Measurements from ENCODE around the gene DMRTB1. TPM values are rescaled to one million over a fixed set of nuclear protein-coding genes. Genes with fewer than 3 reads are reported as not detected.
A peak's percentile ranks its signal among the peaks of the same experiment; 100 is the strongest.

Gene DMRTB1
- total RNA-seq, 1 donor from 2014 or later, result not detected

DNA sequence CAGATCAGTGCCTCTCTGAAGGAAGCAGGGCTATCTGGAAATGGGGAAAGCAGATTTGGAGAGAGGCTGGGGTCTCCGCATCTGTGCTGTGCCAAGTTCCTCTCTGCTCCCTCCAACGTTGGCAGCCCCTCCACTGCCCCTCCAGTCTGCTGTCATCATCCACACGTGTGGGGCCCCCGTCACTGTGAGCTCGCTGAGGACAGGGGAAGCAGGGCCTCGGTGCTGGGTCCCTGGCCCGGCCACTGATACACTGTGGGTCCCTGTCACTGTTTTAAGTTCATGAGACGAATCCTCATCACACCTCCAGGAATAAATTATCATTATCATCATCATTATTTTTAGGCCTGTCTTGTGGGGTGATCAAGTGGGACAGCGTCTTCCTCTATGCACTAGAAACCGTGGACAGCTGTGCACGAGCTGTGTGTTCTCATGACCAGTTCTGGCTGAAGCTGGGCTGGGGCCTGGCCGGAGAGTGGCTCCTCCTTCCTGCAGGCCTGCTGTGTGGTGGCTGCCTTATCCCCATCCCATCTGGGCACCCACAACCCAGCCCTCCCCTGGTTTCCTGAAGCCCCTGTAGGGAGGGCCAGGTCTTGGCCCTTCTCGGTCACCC, 52.2 kb downstream of the DMRTB1 start:
- no peaks in the 10 kb centered on the region for H3K9me3 ChIP-seq (ENCODE audit: low read depth)
- no peak overlapping the region for H3K4me2 ChIP-seq
- Mint-ChIP-seq H3K4me3 (no peak overlapping the region), H3K27ac (peak overlapping the region; percentile 53), H3K9me3 (no peaks in the 10 kb centered on the region), H3K27me3 (ENCODE audit: insufficient read depth, low read depth) (peaks cover 11% of the 10 kb centered on the region), H3K36me3 (no peaks in the 10 kb centered on the region), H3K4me1 (peaks cover 58% of the 10 kb centered on the region)
- no peak overlapping the region for H3K4me3 ChIP-seq
- H3K27ac ChIP-seq, result no peak overlapping the region
- H3K27me3 ChIP-seq, result no peaks in the 10 kb centered on the region
- no peaks in the 10 kb centered on the region for H3K36me3 ChIP-seq
- DNase-seq (ENCODE audit: low spot score), result no peak
- no peak overlapping the region for H3K9ac ChIP-seq
- no peaks in the 10 kb centered on the region for H4K20me1 ChIP-seq (ENCODE audit: low read depth)
- H3K79me2 ChIP-seq (ENCODE audit: low read depth), result no peaks in the 10 kb centered on the region
- TF ChIP-seq EZH2 (IDR thresholded peaks at IDR 0.05) (no peak), EZH2phosphoT487 (IDR thresholded peaks at IDR 0.05) (no peak)
- TF ChIP-seq, protein P1, sequence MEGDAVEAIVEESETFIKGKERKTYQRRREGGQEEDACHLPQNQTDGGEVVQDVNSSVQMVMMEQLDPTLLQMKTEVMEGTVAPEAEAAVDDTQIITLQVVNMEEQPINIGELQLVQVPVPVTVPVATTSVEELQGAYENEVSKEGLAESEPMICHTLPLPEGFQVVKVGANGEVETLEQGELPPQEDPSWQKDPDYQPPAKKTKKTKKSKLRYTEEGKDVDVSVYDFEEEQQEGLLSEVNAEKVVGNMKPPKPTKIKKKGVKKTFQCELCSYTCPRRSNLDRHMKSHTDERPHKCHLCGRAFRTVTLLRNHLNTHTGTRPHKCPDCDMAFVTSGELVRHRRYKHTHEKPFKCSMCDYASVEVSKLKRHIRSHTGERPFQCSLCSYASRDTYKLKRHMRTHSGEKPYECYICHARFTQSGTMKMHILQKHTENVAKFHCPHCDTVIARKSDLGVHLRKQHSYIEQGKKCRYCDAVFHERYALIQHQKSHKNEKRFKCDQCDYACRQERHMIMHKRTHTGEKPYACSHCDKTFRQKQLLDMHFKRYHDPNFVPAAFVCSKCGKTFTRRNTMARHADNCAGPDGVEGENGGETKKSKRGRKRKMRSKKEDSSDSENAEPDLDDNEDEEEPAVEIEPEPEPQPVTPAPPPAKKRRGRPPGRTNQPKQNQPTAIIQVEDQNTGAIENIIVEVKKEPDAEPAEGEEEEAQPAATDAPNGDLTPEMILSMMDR (IDR thresholded peaks at IDR 0.05), result no peak
- H3F3A ChIP-seq (ENCODE audit: low read depth), result peaks cover 6% of the 10 kb centered on the region
- H3K4me1 ChIP-seq, result peaks cover 42% of the 10 kb centered on the region
- peak overlapping the region; percentile 50 for H2AFZ ChIP-seq (replicated peaks)

DNA sequence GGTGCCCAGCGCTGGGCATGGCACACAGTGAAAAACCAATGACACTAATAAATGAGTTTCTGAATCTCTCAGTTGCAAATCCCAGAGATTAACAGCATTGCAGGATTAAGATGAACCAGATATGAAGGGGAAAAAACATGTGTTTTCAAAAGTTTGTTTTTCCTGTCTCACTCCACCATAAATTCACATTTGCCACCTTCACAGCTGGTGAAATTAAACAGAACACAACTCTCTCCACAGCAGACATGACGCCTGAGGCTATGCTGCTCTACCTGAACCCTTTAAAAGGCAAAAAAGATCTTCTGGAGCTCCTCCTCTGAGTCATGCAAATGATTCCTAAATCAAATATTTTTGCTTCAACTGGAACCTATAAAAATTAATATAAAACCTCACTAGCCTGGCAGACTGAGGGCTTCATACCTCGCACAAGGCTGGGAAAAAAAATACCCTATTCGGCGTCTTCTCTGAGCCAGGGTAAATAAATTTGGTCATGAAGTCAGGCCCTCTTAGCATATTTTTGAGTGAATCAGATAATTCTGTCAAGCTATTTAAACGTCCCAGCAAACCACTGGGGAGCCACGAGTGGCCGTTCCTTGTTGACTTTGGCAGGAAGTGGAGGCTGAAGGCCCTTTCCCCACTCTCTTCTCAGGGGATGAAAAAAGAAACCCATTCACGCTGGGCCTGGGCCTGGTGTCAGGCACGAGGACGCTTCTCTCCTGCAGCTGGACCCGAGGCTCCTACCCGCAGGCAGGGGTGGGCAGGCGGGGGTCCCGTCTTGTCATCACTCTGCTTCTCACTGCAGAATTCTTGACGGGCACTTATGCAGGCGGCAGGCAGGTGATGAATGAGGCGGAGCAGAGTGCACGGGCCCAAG, 53.0 kb downstream of the DMRTB1 start:
- Mint-ChIP-seq H3K36me3 (no peaks in the 10 kb centered on the region), H3K27ac (peak overlapping the region; percentile 62), H3K4me3 (no peak overlapping the region), H3K27me3 (ENCODE audit: insufficient read depth, low read depth) (peaks cover 11% of the 10 kb centered on the region), H3K9me3 (no peaks in the 10 kb centered on the region), H3K4me1 (peaks cover 58% of the 10 kb centered on the region)
- TF ChIP-seq, protein P1 (IDR thresholded peaks at IDR 0.05), result no peak
- TF ChIP-seq EZH2 (IDR thresholded peaks at IDR 0.05) (no peak), EZH2phosphoT487 (IDR thresholded peaks at IDR 0.05) (no peak)
- Histone ChIP-seq H3K4me1 (peaks cover 35% of the 10 kb centered on the region), H3K4me3 (no peak overlapping the region), H3K36me3 (no peaks in the 10 kb centered on the region), H3K9me3 (ENCODE audit: low read depth) (no peaks in the 10 kb centered on the region), H3K79me2 (ENCODE audit: low read depth) (no peaks in the 10 kb centered on the region), H4K20me1 (ENCODE audit: low read depth) (no peaks in the 10 kb centered on the region), H3K27ac (no peak overlapping the region), H3F3A (ENCODE audit: low read depth) (peaks cover 4% of the 10 kb centered on the region), H3K27me3 (no peaks in the 10 kb centered on the region), H2AFZ (replicated peaks) (peak overlapping the region; percentile 21), H3K4me2 (no peak overlapping the region), H3K9ac (no peak overlapping the region)
- DNase-seq (ENCODE audit: low spot score), result no peak

DNA sequence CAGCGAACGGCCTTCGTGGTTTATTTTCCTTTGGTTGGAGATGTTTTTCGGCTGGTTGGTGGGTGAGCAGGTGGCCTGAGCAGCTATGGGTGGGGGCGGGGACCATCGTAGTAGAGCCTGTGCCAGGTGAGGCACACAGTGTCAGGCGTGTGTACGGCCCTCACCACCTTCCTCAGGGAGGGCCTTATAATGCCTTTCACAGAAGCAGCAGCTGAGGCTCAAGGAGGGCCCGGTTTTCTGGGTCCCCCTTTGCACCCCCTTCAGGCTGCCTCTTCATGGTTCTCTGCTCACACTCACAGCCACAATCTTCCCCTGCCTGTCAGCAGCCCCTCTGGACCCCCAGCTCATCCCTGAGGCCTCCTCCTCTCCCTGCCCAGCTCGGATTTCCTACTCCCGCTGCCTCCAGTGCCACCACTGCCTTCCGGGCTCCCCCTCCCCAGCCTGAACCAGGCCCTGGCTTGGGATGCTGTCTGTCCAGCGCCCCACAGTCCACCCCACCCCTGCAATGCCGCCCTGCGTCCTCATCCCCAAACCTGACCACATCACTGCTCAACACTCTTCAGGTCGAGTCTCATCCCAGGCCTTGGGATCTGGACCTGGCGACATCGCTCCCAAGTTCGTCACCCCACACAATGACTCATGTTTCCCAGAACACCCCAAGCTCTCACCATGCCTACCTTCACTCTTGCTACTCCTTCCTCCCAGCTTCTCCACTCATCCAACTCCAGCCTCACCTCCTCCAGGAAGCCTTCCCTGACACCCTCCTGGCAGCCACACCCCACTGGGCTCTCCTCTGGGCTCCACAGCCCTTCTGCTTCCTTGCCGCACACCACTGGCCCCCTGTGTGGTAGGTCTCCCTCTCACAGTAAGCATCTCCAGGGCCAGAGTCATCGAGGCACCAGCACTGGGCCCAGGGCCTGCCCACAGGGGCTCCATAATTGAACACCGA, 53.9 kb downstream of the DMRTB1 start:
- no peaks in the 10 kb centered on the region for H3K36me3 ChIP-seq
- H3K4me1 ChIP-seq, result peaks cover 26% of the 10 kb centered on the region
- no peak for TF ChIP-seq EZH2 (IDR thresholded peaks at IDR 0.05)
- TF ChIP-seq, protein P1 (IDR thresholded peaks at IDR 0.05), result no peak
- no peak for TF ChIP-seq EZH2phosphoT487 (IDR thresholded peaks at IDR 0.05)
- no peaks in the 10 kb centered on the region for H3K27me3 ChIP-seq
- Mint-ChIP-seq H3K4me3 (no peak overlapping the region), H3K4me1 (peaks cover 50% of the 10 kb centered on the region), H3K27me3 (ENCODE audit: insufficient read depth, low read depth) (peaks cover 8% of the 10 kb centered on the region), H3K27ac (peak overlapping the region; percentile 66), H3K9me3 (no peaks in the 10 kb centered on the region), H3K36me3 (no peaks in the 10 kb centered on the region)
- no peaks in the 10 kb centered on the region for H4K20me1 ChIP-seq (ENCODE audit: low read depth)
- H3F3A ChIP-seq (ENCODE audit: low read depth), result no peaks in the 10 kb centered on the region
- DNase-seq (ENCODE audit: low spot score), result no peak
- H3K9me3 ChIP-seq (ENCODE audit: low read depth), result no peaks in the 10 kb centered on the region
- peak overlapping the region; percentile 21 for H2AFZ ChIP-seq (replicated peaks)
- H3K9ac ChIP-seq, result no peak overlapping the region
- no peak overlapping the region for H3K4me2 ChIP-seq
- H3K27ac ChIP-seq, result no peak overlapping the region
- H3K4me3 ChIP-seq, result no peak overlapping the region
- no peaks in the 10 kb centered on the region for H3K79me2 ChIP-seq (ENCODE audit: low read depth)

All from neural progenitor cell (in vitro differentiated cells).